ENCODE measurements around the gene SSBP2. TPM values are rescaled to one million over a fixed set of nuclear protein-coding genes. Genes with fewer than 3 reads are reported as not detected.

The SSBP2 gene
- total RNA-seq, 1 experiment from 2014 or later: 0.10 TPM

GRCh38 chr5:81572201-81572600, 178.7 kb downstream of the SSBP2 start:
- DNase-seq (ENCODE audit: low read depth): no peak
- in situ Hi-C loops (cut with HindIII; ENCODE audit: low pct_unique_long_range_greater_than_20kb, low sequenced_read_pairs): no loop called here

DNA sequence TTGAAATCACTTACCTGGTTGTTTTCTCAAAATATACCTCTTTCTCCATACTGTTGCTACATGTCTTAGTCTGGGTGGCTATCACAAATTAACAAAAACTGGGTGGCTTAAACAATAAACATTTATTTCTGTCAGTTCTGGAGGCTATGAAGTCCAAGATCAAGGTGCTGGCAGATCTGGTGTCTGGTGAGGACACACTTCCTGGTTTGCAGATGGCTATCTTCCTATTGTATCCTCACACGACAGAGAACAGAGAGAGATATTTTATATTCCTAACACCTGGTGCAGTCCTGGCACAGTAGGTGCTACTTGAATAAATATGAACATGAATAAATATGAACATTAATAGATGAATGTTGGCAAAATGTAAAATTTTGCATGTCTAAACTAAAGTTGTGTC, 192.7 kb downstream of the SSBP2 start:
- in situ Hi-C loops (cut with HindIII; ENCODE audit: low pct_unique_long_range_greater_than_20kb, low sequenced_read_pairs): no loop called here
- no peak for DNase-seq (ENCODE audit: low read depth)

DNA sequence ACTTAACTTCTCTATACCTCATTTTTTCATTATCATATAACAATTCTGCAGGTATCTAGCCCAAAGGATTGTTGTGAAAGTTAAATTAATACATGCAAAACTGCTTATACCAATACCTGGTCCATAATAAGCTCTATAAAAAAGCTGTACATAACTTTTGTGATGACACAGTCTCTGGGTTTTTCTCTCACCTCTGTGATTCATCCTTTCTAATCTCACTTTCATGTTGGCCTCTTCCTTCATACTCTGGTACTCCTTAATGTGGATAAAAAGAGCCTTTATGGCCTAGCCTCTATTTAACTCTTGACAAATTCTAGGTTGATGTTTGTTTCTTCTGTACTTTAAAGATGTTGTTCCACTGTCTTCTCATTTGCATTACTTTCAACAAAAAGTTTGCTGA, 194.1 kb downstream of the SSBP2 start:
- in situ Hi-C loops (cut with HindIII; ENCODE audit: low pct_unique_long_range_greater_than_20kb, low sequenced_read_pairs): no loop called here
- no peak for DNase-seq (ENCODE audit: low read depth)

GRCh38 chr5:81555865-81556264, 195.0 kb downstream of the SSBP2 start:
- in situ Hi-C loops (cut with HindIII; ENCODE audit: low pct_unique_long_range_greater_than_20kb, low sequenced_read_pairs): no loop called here
- DNase-seq (ENCODE audit: low read depth): no peak

DNA sequence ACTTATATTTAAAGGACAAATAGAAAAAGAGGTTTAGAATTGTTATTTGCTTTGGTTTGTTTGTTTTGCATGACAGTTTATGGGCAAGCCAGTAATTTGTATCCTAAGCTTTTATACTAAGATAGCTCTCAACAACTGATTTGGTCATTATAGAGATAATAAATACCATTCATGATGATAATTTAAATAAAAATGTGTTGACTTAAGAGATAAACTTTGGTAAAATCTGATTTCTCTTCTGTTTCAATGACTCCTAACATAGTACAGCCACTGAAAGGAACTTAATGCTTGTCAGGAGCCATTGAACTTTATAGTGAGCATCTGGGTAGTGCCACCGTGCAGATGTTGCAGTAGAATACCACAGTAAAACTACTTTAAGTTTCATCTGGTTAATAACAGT, 196.2 kb downstream of the SSBP2 start:
- no peak for DNase-seq (ENCODE audit: low read depth)
- in situ Hi-C loops (cut with HindIII; ENCODE audit: low pct_unique_long_range_greater_than_20kb, low sequenced_read_pairs): no loop called here

- no peak for DNase-seq (ENCODE audit: low read depth)
- in situ Hi-C loops (cut with HindIII; ENCODE audit: low pct_unique_long_range_greater_than_20kb, low sequenced_read_pairs): no loop called here
These were observed 197.2 kb downstream of the SSBP2 start for GRCh38 chr5:81553567-81554212.

GRCh38 chr5:81552852-81553566, 197.9 kb downstream of the SSBP2 start:
- in situ Hi-C loops (cut with HindIII; ENCODE audit: low pct_unique_long_range_greater_than_20kb, low sequenced_read_pairs): no loop called here
- DNase-seq (ENCODE audit: low read depth): no peak

GRCh38 chr5:81549123-81549522, 201.8 kb downstream of the SSBP2 start:
- in situ Hi-C loops (cut with HindIII; ENCODE audit: low pct_unique_long_range_greater_than_20kb, low sequenced_read_pairs): no loop called here
- no peak for DNase-seq (ENCODE audit: low read depth)

GRCh38 chr5:81547001-81547400, 203.9 kb downstream of the SSBP2 start:
- DNase-seq (ENCODE audit: low read depth): no peak
- in situ Hi-C loops (cut with HindIII; ENCODE audit: low pct_unique_long_range_greater_than_20kb, low sequenced_read_pairs): no loop called here

DNA sequence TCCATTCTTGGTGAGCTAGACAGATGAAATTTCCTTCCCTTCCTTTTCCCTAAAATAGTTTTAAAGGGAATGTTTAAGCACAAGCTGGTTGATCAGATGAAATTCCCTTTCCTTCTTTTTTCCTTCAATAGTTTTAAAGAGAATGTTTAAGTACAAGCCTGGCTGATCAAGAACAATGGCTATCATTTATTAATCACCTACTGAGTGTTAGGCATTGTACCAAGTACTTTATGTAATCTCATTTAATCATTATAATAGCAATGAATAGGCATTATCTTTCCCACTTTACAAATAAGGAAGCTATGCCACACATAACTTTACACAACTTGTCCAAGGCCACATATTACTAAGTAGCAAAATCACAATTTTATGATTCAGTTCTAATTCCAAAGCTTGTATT, 205.0 kb downstream of the SSBP2 start:
- in situ Hi-C loops (cut with HindIII; ENCODE audit: low pct_unique_long_range_greater_than_20kb, low sequenced_read_pairs): no loop called here
- DNase-seq (ENCODE audit: low read depth): peak; percentile 3

DNA sequence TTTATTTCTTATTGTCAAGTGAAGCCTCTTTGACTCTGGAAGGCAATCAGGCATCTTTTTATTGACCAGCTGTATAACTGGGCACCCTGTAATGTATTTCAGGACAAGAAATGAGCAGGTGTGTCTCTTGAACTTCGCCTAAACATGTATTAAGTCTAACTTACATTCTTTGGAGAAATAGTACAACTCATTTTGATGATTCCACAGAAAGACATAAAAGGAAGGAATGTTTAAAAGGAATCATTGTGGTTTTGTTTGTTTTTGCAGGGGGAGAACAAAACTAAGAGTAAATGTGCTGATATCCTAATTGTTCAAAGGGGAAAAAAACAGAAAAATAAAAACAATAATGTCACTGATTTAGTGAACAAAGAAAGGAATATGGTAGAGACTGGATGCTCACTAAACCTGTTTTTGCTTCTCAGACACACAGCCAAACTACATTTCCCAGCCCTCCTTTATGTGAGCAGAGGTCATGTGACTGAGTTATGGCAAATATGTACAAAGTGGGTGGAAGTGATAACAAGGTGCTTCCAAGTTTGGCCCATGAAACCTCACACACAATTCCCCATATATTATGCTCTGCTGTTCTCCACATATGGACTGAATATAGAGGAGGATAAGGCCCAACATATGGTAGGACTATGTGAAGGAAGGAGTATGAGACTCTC, 206.4 kb downstream of the SSBP2 start:
- in situ Hi-C loops (cut with HindIII; ENCODE audit: low pct_unique_long_range_greater_than_20kb, low sequenced_read_pairs): no loop called here

GRCh38 chr5:81542242-81542641, 208.7 kb downstream of the SSBP2 start:
- in situ Hi-C loops (cut with HindIII; ENCODE audit: low pct_unique_long_range_greater_than_20kb, low sequenced_read_pairs): no loop called here
- no peak for DNase-seq (ENCODE audit: low read depth)

More for the DNA sequence above, 206.4 kb downstream of the SSBP2 start:
- DNase-seq (ENCODE audit: low read depth): no peak

GRCh38 chr5:81537905-81538547, 212.9 kb downstream of the SSBP2 start:
- no peak for DNase-seq (ENCODE audit: low read depth)
- in situ Hi-C loops (cut with HindIII; ENCODE audit: low pct_unique_long_range_greater_than_20kb, low sequenced_read_pairs): no loop called here

- no peak for DNase-seq (ENCODE audit: low read depth)
- in situ Hi-C loops (cut with HindIII; ENCODE audit: low pct_unique_long_range_greater_than_20kb, low sequenced_read_pairs): no loop called here
These were observed 216.5 kb downstream of the SSBP2 start for GRCh38 chr5:81534441-81534840.

DNA sequence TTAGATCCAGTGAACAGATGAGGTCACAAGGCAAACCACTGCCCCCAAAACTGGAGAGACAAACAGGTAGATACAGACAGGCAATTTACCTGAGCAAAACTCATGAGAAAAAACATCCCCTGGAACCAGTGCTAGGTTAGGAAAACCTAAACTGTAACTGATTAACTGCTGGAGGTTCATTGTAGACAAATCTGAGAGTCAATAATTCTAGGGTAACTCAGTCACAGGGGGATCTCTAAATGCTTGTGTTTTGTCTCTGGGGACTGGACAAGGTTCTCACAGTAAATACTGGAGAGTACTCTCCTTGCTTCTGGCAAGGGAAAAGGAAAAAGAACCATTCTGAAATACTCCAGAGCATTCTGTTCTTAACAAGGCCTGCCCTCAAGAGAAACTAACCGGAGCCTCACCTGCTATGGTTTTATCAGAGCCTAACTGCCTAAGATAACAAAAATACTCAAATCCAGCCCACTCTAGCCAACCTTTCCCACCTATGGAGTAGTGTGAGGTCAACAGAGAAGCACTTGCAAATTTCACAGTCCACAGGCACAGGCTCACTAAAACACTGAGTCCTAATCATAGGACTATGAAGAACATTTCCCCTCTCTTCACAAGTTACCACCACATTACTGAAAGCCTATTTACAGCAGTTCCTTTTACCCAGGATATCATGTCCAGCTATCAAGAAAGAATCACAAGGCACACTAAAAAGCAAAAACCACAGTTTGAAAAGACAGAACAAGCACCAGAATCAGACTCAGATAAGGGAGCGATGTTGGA, 217.1 kb downstream of the SSBP2 start:
- in situ Hi-C loops (cut with HindIII; ENCODE audit: low pct_unique_long_range_greater_than_20kb, low sequenced_read_pairs): no loop called here
- no peak for DNase-seq (ENCODE audit: low read depth)

DNA sequence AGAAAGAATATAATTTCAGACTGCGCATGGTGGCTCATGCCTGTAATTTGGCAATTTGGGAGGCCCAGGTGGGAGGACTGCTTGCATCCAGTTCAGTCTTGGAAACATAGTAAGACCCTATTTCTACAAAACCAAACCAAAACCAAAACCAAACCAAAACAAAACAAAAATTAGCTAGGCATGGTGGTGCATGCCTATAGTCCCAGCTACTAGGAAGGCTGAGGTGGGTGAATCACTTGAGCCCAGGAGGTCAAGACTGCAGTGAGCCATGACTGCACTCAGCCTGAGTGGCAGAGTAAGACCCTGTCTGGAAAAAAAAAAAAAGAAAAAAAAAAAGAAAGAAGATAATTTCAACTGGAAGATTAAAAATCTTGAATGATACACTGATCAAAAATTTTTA, 220.0 kb downstream of the SSBP2 start:
- in situ Hi-C loops (cut with HindIII; ENCODE audit: low pct_unique_long_range_greater_than_20kb, low sequenced_read_pairs): no loop called here
- DNase-seq (ENCODE audit: low read depth): peak; percentile 10

DNA sequence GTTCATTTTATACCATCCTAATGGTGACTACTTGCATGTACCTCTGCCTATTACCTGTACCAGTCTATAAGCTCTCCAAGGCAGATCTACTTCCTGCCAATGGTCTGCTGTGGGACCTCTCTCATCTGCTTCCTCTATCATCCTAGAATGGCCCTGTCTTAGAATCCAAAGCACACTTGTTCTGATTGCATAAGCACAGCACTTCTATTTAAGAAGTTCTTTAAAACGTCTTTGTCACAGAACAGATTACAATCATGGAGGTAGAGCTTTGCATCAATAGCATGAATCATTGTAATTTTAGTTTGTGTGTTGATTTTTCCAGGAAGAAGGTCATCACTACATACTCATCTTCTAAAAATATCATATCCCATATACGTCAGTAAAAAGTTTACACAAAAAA, 225.2 kb downstream of the SSBP2 start:
- DNase-seq (ENCODE audit: low read depth): no peak

GRCh38 chr5:81524015-81524414, 226.9 kb downstream of the SSBP2 start:
- in situ Hi-C loops (cut with HindIII; ENCODE audit: low pct_unique_long_range_greater_than_20kb, low sequenced_read_pairs): no loop called here

More for the DNA sequence above, 225.2 kb downstream of the SSBP2 start:
- in situ Hi-C loops (cut with HindIII; ENCODE audit: low pct_unique_long_range_greater_than_20kb, low sequenced_read_pairs): no loop called here

More at GRCh38 chr5:81524015-81524414, 226.9 kb downstream of the SSBP2 start:
- no peak for DNase-seq (ENCODE audit: low read depth)
